Cardiac fibroblast (primary cell): ENCODE measurements around the gene TRPM3.

Source experiments
- DNase-seq, 2 donors: peaks; one replicate each; pipeline versions ENCODE4 v3.0.0 to v3.0.0-alpha.2; 2010; ENCODE audit warnings: low read depth in 2 of 2
- H3K4me3 ChIP-seq, 2 donors: replicated peaks in 1 of 2; 1 replicate in 1 of 2; 2 replicates in 1 of 2; pipeline ENCODE4 v1.5.1; 2011; ENCODE audit warnings: low read depth in 2 of 2, low read length in 2 of 2, mild to moderate bottlenecking in 2 of 2, moderate library complexity in 1 of 2
- CTCF ChIP-seq: IDR thresholded peaks from one replicate; pipeline ENCODE4 v1.5.1; 2011; ENCODE audit warnings: low read depth, mild to moderate bottlenecking, low read length, inconsistent platforms

Gene TRPM3

GRCh38 chr9:70576116-70576515, 545.3 kb downstream of the TRPM3 start:
- H3K4me3 ChIP-seq = no peak overlapping the region
- no peak for DNase-seq
- no peak for TF ChIP-seq CTCF

GRCh38 chr9:70574151-70574837, 547.1 kb downstream of the TRPM3 start:
- DNase-seq = peak; percentile 71 to 83
- no peak overlapping the region for H3K4me3 ChIP-seq
- TF ChIP-seq CTCF = no peak

- DNase-seq = no peak
- TF ChIP-seq CTCF = no peak
Observed at GRCh38 chr9:70573308-70573707, 548.1 kb downstream of the TRPM3 start.

GRCh38 chr9:70571258-70571657, 550.2 kb downstream of the TRPM3 start:
- H3K4me3 ChIP-seq = no peak overlapping the region
- TF ChIP-seq CTCF = no peak
- DNase-seq = no peak

More at GRCh38 chr9:70573308-70573707, 548.1 kb downstream of the TRPM3 start:
- no peak overlapping the region for H3K4me3 ChIP-seq

- no peak overlapping the region for H3K4me3 ChIP-seq
- no peak for DNase-seq
- TF ChIP-seq CTCF = no peak
Observed at GRCh38 chr9:70569791-70570190, 551.6 kb downstream of the TRPM3 start.

GRCh38 chr9:70569070-70569772, 552.2 kb downstream of the TRPM3 start:
- DNase-seq = peak in 1 of 2 donors; percentile 20
- no peak overlapping the region for H3K4me3 ChIP-seq
- TF ChIP-seq CTCF = no peak
